WERI-Rb-1 (cell line): Measurements from ENCODE around the gene RSPH9.

Source experiments
- DNase-seq: peaks from one replicate; pipeline ENCODE4 v3.0.0-alpha.2; 2020
- H3K27ac ChIP-seq: fragments of 250-450 bp; sonication (Bioruptor Pico); 2 replicates; pipeline ENCODE4 v1.5.1; 2020; ENCODE audit warnings: mild to moderate bottlenecking, moderate library complexity
- H3K27me3 ChIP-seq: fragments of 250-450 bp; sonication (Bioruptor Pico); 2 replicates; pipeline ENCODE4 v1.5.1; 2021; ENCODE audit warnings: mild to moderate bottlenecking, low read depth, moderate library complexity; ENCODE audit not compliant: insufficient read depth, severe bottlenecking
- H3K36me3 ChIP-seq: fragments of 250-450 bp; sonication (Bioruptor Pico); 2 replicates; pipeline ENCODE4 v1.5.1; 2020; ENCODE audit warnings: mild to moderate bottlenecking, moderate library complexity
- H3K4me3 ChIP-seq: 2 replicates; pipeline ENCODE4 v1.5.1; 2011; ENCODE audit warnings: low read depth, mild to moderate bottlenecking, control low read depth, low read length
- H3K9me3 ChIP-seq: fragments of 250-450 bp; sonication (Bioruptor Pico); 2 replicates; pipeline ENCODE4 v1.5.1; 2021; ENCODE audit warnings: mild to moderate bottlenecking, moderate library complexity; ENCODE audit not compliant: severe bottlenecking
- CTCF ChIP-seq: IDR thresholded peaks from 2 replicates; pipeline ENCODE4 v1.5.1; 2011; ENCODE audit warnings: low read depth, mild to moderate bottlenecking, control low read depth, inconsistent platforms, low read length

The RSPH9 gene

GRCh38 chr6:43716099-43716498 is 71.3 kb downstream of the RSPH9 start:
- Histone ChIP-seq H3K4me3 (no peak overlapping the region), H3K36me3 (no peaks in the 10 kb centered on the region), H3K9me3 (no peaks in the 10 kb centered on the region), H3K27ac (no peak overlapping the region), H3K27me3 (no peaks in the 10 kb centered on the region)
- no peak for TF ChIP-seq CTCF
- DNase-seq = no peak

GRCh38 chr6:43717389-43717788 is 72.6 kb downstream of the RSPH9 start:
- H3K9me3 ChIP-seq = no peaks in the 10 kb centered on the region
- no peak overlapping the region for H3K27ac ChIP-seq
- DNase-seq = no peak
- H3K4me3 ChIP-seq = no peak overlapping the region
- peaks cover 2% of the 10 kb centered on the region for H3K27me3 ChIP-seq
- no peaks in the 10 kb centered on the region for H3K36me3 ChIP-seq
- TF ChIP-seq CTCF = no peak

DNA sequence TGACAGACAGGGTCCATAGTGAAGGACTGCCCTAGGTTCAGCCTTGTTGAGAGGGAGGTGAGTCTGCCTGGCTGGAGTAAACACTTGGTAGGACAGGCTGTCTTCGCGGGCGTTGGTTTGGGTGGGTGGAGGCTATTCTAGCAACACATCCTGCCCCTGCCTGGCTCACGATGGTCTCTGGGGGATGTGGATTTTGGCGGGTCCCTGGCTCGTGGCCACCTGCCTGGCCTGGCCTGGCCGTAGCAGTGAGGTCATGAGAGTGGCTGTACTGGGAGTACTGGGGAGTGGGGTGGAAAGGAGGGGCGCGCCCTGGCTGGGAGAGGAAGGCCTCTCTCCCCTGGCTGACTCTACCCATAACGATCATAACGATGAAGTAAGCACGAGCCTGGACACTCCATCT is 73.0 kb downstream of the RSPH9 start:
- TF ChIP-seq CTCF = no peak
- no peak overlapping the region for H3K4me3 ChIP-seq

DNA sequence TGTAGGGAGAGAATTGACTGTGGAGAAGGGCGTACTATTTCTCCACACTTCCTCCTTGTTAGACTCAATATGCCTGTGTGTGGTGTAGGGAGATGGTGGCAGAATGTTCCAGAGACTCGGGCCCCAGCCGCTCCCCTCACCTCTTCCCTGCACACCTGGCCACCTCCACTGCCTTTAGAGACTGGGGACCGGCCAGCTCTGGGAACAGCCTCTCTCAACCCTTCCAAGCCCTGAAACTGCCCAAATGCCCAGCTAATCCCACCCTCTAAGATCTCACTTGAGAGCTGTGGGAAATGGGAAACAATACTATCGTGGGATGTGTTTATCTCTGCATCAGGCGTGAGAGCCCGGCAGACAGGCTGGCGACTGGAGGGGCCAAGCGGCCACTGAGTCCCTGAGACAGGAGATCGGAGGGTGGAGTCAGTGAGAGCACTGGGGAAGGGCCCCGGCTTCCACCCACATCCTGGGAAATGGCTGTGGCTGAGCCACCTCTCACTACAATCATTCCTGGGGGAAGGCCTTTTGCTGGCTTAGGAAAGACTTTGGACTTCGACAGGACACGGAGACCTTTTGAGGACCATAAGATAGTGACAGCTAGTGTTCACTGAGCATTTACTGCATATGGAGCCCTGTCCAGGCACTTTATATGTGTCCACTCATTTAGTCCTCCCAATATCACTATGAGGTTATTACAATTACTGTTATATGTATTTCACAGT is 73.7 kb downstream of the RSPH9 start:
- DNase-seq = no peak
- peaks cover 2% of the 10 kb centered on the region for H3K27me3 ChIP-seq
- H3K9me3 ChIP-seq = no peaks in the 10 kb centered on the region
- no peaks in the 10 kb centered on the region for H3K36me3 ChIP-seq
- H3K4me3 ChIP-seq = no peak overlapping the region
- no peak for TF ChIP-seq CTCF
- no peak overlapping the region for H3K27ac ChIP-seq

More for the DNA sequence above, 73.0 kb downstream of the RSPH9 start:
- no peak for DNase-seq
- peaks cover 2% of the 10 kb centered on the region for H3K27me3 ChIP-seq
- H3K27ac ChIP-seq = no peak overlapping the region
- no peaks in the 10 kb centered on the region for H3K9me3 ChIP-seq
- H3K36me3 ChIP-seq = no peaks in the 10 kb centered on the region

GRCh38 chr6:43719511-43719910 is 74.7 kb downstream of the RSPH9 start:
- TF ChIP-seq CTCF = no peak
- Histone ChIP-seq H3K27ac (no peak overlapping the region), H3K36me3 (no peaks in the 10 kb centered on the region), H3K4me3 (no peak overlapping the region), H3K27me3 (peaks cover 2% of the 10 kb centered on the region), H3K9me3 (no peaks in the 10 kb centered on the region)
- DNase-seq = no peak

GRCh38 chr6:43720999-43721398 is 76.2 kb downstream of the RSPH9 start:
- no peak for TF ChIP-seq CTCF
- Histone ChIP-seq H3K9me3 (no peaks in the 10 kb centered on the region), H3K36me3 (no peaks in the 10 kb centered on the region), H3K27ac (no peak overlapping the region), H3K4me3 (no peak overlapping the region), H3K27me3 (peaks cover 2% of the 10 kb centered on the region)
- DNase-seq = no peak
